DMS 273 treated with DMSO at 0.1 percent for 48 hours (cell line): ENCODE results near the gene MMP20.
"Not testable (repeated sequence)": the region's sequence is repeated elsewhere in the genome, so short reads cannot be mapped to it uniquely, and the experiment has no call there.

ENCODE experiments used
- DNase-seq: peaks from one replicate; lab custom pipeline; 2025; lab: John Stamatoyannopoulos, UW

MMP20 gene

GRCh38 chr11:102625177-102625576, at the start of gene MMP20:
Gene MMP20 (minus strand): TSS chr11:102625332. CDS start chr11:102625319, 13 bp downstream.
- no peak for DNase-seq

GRCh38 chr11:102669664-102670063, 44.5 kb upstream of the MMP20 start:
- no peak for DNase-seq

- no peak for DNase-seq
Measured at GRCh38 chr11:102666331-102666957, 41.3 kb upstream of the MMP20 start.

- DNase-seq: no peak
Measured at GRCh38 chr11:102664001-102664752, 39.0 kb upstream of the MMP20 start.

GRCh38 chr11:102662607-102663006, 37.5 kb upstream of the MMP20 start:
- no peak for DNase-seq

GRCh38 chr11:102661040-102661439, 35.9 kb upstream of the MMP20 start:
- DNase-seq: no peak

GRCh38 chr11:102656528-102656927, 31.4 kb upstream of the MMP20 start:
- DNase-seq: no peak

- DNase-seq: no peak
Measured at GRCh38 chr11:102655547-102655946, 30.4 kb upstream of the MMP20 start.

GRCh38 chr11:102654761-102655160, 29.6 kb upstream of the MMP20 start:
- no peak for DNase-seq

- DNase-seq: no peak
Measured at GRCh38 chr11:102653744-102654291, 28.7 kb upstream of the MMP20 start.

- DNase-seq: no peak
Measured at GRCh38 chr11:102647430-102647829, 22.3 kb upstream of the MMP20 start.

- no peak for DNase-seq
Measured at GRCh38 chr11:102643941-102644340, 18.8 kb upstream of the MMP20 start.

- DNase-seq: no peak
Measured at GRCh38 chr11:102640946-102641345, 15.8 kb upstream of the MMP20 start.

GRCh38 chr11:102639656-102640055, 14.5 kb upstream of the MMP20 start:
- DNase-seq: no peak

- no peak for DNase-seq
Measured at GRCh38 chr11:102637731-102638130, 12.6 kb upstream of the MMP20 start.

- DNase-seq: no peak
Measured at GRCh38 chr11:102633385-102634026, 8.4 kb upstream of the MMP20 start.

GRCh38 chr11:102632026-102632425, 6.9 kb upstream of the MMP20 start:
- no peak for DNase-seq

GRCh38 chr11:102630598-102631448, 5.7 kb upstream of the MMP20 start:
- DNase-seq: no peak

- not testable (repeated sequence) for DNase-seq
Measured at GRCh38 chr11:102629908-102630307, 4.8 kb upstream of the MMP20 start.

- DNase-seq: no peak
Measured at GRCh38 chr11:102626676-102627075, 1.5 kb upstream of the MMP20 start.

GRCh38 chr11:102623998-102624397, 1.1 kb downstream of the MMP20 start:
- DNase-seq: no peak

- DNase-seq: no peak
Measured at GRCh38 chr11:102623128-102623527, 2.0 kb downstream of the MMP20 start.
